AG04450 (cell line): ENCODE measurements around the gene ANKK1. TPM values are rescaled to one million over a fixed set of nuclear protein-coding genes. Genes with fewer than 3 reads are reported as not detected.

Source experiments
- CTCF ChIA-PET: fragments of 300-600, 350-600 bp; formaldehyde crosslinking; extraction: SDS; loops from one replicate; lab custom pipeline; 2022; ENCODE audit warnings: antibody characterized with exemption, inconsistent platforms; lab: Charles Lee
- POLR2A ChIA-PET: fragments of 350-600 bp; formaldehyde crosslinking; extraction: SDS; loops from one replicate; lab custom pipeline; 2021; ENCODE audit warnings: antibody characterized with exemption, inconsistent platforms; lab: Yijun Ruan, JAX
- DNase-seq: peaks from one replicate; pipeline ENCODE4 v3.0.0-alpha.2; 2011; ENCODE audit warnings: low read depth, low spot score
- H3K27ac ChIP-seq: one replicate; pipeline ENCODE4 v1.5.1; 2012; ENCODE audit warnings: low read depth, low read length, control low read depth
- H3K27me3 ChIP-seq: one replicate; pipeline ENCODE4 v1.6.0; 2012; ENCODE audit warnings: low read length; ENCODE audit not compliant: control insufficient read depth, insufficient read depth
- H3K4me3 ChIP-seq: 2 replicates; pipeline ENCODE4 v1.5.1; 2011; ENCODE audit warnings: mild to moderate bottlenecking, low read depth, low read length, control low read depth
- H3K9me3 ChIP-seq: 2 replicates; pipeline ENCODE4 v1.5.1; 2012; ENCODE audit warnings: low read length; ENCODE audit not compliant: control insufficient read depth, insufficient read depth
- polyA plus RNA-seq: library from polyadenylated mRNA; depleted of rRNA; stranded (reverse); fragments of >200 nt; gene quantifications from 2 replicates; pipeline ENCODE4 v1.2.3, GENCODE V29; 2011; rRNA removed
- small RNA-seq: library from RNA; depleted of rRNA; stranded (forward); fragments of <200 nt; gene quantifications from one replicate; pipeline ENCODE3, GENCODE V24; 2012; ENCODE audit warnings: low read depth; ENCODE audit not compliant: insufficient read length
- TF ChIP-seq, protein P1 (sequence below): IDR thresholded peaks from 2 replicates; pipeline ENCODE4 v1.5.1; 2011; ENCODE audit warnings: low read depth, low read length, control low read depth, inconsistent platforms

The ANKK1 gene
- polyA plus RNA-seq, 1 experiment: not detected

DNA sequence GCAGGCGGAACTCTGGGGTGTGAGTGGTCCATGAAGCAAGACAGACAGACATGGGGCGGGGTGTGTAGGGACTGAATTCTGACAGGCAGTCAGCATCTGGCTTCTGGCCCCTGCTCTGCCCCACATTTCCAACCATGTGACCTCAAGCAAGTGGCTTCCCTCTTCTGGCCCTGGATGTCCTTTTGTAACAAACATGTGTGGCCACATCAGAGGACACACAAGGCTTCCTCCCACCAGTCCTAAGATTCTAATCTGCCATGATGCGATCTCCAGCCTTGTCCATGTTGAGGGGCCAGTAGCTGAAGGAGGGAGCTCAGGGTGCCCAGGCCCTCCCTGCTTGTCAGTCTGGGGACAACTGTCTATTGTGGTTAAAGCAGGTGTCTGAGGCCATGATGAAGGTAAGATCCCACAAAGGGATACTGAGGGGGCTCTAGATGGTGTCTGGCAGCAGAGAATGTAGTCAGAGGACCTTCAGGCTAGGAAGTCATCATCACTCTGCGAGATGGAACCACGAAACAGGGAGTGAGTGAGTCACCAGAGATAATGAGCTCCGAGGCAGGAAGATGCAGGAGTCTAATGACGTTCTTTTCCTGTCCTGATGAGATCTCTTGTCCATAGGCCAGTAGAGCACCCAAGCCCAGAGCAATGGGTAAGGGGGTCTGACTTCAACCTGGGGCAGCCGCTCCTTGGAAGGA lies 60.2 kb downstream of the ANKK1 start:
- ChIA-PET CTCF (no interaction called here), POLR2A (no interaction called here)
- Histone ChIP-seq H3K9me3 (no peaks in the 10 kb centered on the region), H3K27me3 (peaks cover 4% of the 10 kb centered on the region), H3K4me3 (no peak overlapping the region), H3K27ac (no peak overlapping the region)
- TF ChIP-seq, protein P1, sequence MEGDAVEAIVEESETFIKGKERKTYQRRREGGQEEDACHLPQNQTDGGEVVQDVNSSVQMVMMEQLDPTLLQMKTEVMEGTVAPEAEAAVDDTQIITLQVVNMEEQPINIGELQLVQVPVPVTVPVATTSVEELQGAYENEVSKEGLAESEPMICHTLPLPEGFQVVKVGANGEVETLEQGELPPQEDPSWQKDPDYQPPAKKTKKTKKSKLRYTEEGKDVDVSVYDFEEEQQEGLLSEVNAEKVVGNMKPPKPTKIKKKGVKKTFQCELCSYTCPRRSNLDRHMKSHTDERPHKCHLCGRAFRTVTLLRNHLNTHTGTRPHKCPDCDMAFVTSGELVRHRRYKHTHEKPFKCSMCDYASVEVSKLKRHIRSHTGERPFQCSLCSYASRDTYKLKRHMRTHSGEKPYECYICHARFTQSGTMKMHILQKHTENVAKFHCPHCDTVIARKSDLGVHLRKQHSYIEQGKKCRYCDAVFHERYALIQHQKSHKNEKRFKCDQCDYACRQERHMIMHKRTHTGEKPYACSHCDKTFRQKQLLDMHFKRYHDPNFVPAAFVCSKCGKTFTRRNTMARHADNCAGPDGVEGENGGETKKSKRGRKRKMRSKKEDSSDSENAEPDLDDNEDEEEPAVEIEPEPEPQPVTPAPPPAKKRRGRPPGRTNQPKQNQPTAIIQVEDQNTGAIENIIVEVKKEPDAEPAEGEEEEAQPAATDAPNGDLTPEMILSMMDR: no peak
- DNase-seq: no peak

DNA sequence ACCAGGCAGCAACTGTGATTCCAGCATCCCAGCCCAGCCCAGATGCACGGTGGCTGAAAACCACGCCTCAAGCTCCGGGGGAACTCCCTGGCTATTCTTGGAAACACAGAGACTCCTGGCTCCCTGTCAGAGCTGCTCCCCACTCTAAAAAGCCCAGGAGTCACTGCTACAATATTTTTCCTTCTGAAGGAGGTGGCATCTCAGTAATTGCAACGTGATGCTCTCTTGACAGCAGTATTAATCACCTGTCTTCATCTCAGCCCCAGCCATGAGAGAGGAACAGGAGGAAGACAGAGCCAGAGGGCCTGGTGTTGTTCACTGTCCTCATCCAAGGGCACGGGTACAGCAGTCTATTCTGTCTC lies 60.7 kb downstream of the ANKK1 start:
- Histone ChIP-seq H3K27ac (no peak overlapping the region), H3K9me3 (no peaks in the 10 kb centered on the region), H3K4me3 (no peak overlapping the region), H3K27me3 (peaks cover 4% of the 10 kb centered on the region)
- DNase-seq: no peak
- CTCF ChIA-PET: no interaction called here
- TF ChIP-seq, protein P1: no peak
- POLR2A ChIA-PET: no interaction called here

DNA sequence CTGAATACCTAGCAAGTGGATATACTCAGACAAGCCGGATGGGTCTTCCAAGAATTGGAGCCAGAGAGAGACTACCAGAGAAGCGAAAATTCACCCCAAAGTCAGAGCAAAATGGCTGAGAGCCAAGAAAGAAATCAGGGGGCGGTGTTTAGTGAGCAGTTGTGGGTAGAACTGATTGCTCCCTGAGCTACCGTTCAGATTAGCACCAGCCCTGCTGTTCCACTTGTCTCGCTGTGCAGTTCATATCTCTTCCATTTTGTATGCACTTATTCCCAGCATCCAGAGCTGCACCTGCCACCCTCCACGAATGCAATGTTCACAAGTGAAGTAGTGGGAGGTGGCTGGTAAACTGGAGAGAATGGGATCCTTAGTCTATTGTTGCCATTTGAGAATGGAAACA lies 62.2 kb downstream of the ANKK1 start:
- Histone ChIP-seq H3K9me3 (no peaks in the 10 kb centered on the region), H3K4me3 (no peak overlapping the region), H3K27ac (no peak overlapping the region), H3K27me3 (peaks cover under 1% of the 10 kb centered on the region)
- DNase-seq: no peak
- ChIA-PET POLR2A (no interaction called here), CTCF (no interaction called here)
- TF ChIP-seq, protein P1: no peak

Small RNA genes lying within 50 kb of the gene (small RNA-seq; reads per million reads assigned to genes)
- gene MIR4301: not detected

Other genes starting within 250 kb of the ANKK1 start
- gene TTC12, start 73.2 kb upstream of the ANKK1 start, polyA plus RNA-seq: 17.6 and 19.0 TPM in 2 replicates
- not detected in 2 replicates for gene DRD2, start 87.6 kb downstream of the ANKK1 start, polyA plus RNA-seq